Natural killer cell (primary cell): ENCODE results near the gene GBF1. TPM values are rescaled to one million over a fixed set of nuclear protein-coding genes. Genes with fewer than 3 reads are reported as not detected.
A peak's percentile ranks its signal among the peaks of the same experiment; 100 is the strongest.

Source experiments
- ATAC-seq, 3 donors: fragments of 150-1000 bp in 2 of 3; fragments of 200-7000 bp in 1 of 3; cut with Tn5 transposase; 1 replicate in 1 of 3; 2 replicates in 2 of 3; pipeline ENCODE4 v1.10.0; 2021; ENCODE audit warnings: mild to moderate bottlenecking in 2 of 3, moderate library complexity in 2 of 3
- DNase-seq, 2 donors: peaks; one replicate each; pipeline versions ENCODE4 v3.0.0 to v3.0.0-alpha.2; 2013 to 2021; ENCODE audit warnings: mixed read lengths in 1 of 2
- H3K27ac ChIP-seq: one replicate; pipeline ENCODE4 v1.5.1; 2013; ENCODE audit warnings: mild to moderate bottlenecking, low read length
- H3K27me3 ChIP-seq: one replicate; pipeline ENCODE4 v1.6.1; 2013; ENCODE audit warnings: low read length; ENCODE audit not compliant: control insufficient read depth, insufficient read depth
- H3K36me3 ChIP-seq: one replicate; pipeline ENCODE4 v1.6.1; 2013; ENCODE audit warnings: low read length; ENCODE audit not compliant: control insufficient read depth, insufficient read depth
- H3K4me1 ChIP-seq: one replicate; pipeline ENCODE4 v1.6.1; 2013; ENCODE audit warnings: low read length; ENCODE audit not compliant: control insufficient read depth, insufficient read depth
- H3K4me3 ChIP-seq: one replicate; pipeline ENCODE4 v1.5.1; 2013; ENCODE audit warnings: low read length
- H3K9me3 ChIP-seq: one replicate; pipeline ENCODE4 v1.6.1; 2013; ENCODE audit warnings: low read length; ENCODE audit not compliant: control insufficient read depth, insufficient read depth
- H3K27ac Mint-ChIP-seq, 2 donors: one replicate each; pipeline ENCODE4 v1.8.0; 2022; ENCODE audit warnings: mild to moderate bottlenecking in 2 of 2, mixed read lengths in 2 of 2, moderate library complexity in 1 of 2
- H3K27me3 Mint-ChIP-seq, 2 donors: one replicate each; pipeline ENCODE4 v1.8.0; 2022; ENCODE audit warnings: low read depth in 2 of 2, mixed read lengths in 2 of 2
- H3K36me3 Mint-ChIP-seq: one replicate; pipeline ENCODE4 v1.8.0; 2022; ENCODE audit warnings: mixed read lengths
- H3K4me1 Mint-ChIP-seq, 2 donors: one replicate each; pipeline ENCODE4 v1.8.0; 2022; ENCODE audit warnings: mixed read lengths in 2 of 2
- H3K4me3 Mint-ChIP-seq: one replicate; pipeline ENCODE4 v1.8.0; 2022; ENCODE audit warnings: mild to moderate bottlenecking, moderate library complexity, mixed read lengths
- H3K9me3 Mint-ChIP-seq, 2 donors: one replicate each; pipeline ENCODE4 v1.8.0; 2022; ENCODE audit warnings: mixed read lengths in 2 of 2
- WGBS: methylation state at CpG from one replicate; pipeline ENCODE4 v1.1.7; 2013; ENCODE audit warnings: missing lambda C conversion rate; ENCODE audit not compliant: insufficient coverage; 5-methylcytosine and 5-hydroxymethylcytosine counted together
- intact Hi-C: fragments of 100-400 bp; cut with micrococcal nuclease; formaldehyde crosslinking; loops from one replicate; pipeline ENCODE4 v1.14.2; 2022
- total RNA-seq, 4 donors: library from RNA; stranded (reverse); fragments of 120-200 nt in 1 of 4; gene quantifications; one replicate each; pipeline versions ENCODE4 v1.2.3 to v1.2.4, GENCODE V29; 2013 to 2022
- TF ChIP-seq, protein P1 (sequence below): fragments of 200-600 bp; IDR thresholded peaks from one replicate; pipeline ENCODE4 v1.8.0; 2022; ENCODE audit warnings: antibody characterized with exemption

GBF1 gene
- total RNA-seq, 3 donors from 2014 or later (not counting 1 experiment from before 2014, with no cell fraction given) = 48.2 to 52.5 (median 50.9) TPM

DNA sequence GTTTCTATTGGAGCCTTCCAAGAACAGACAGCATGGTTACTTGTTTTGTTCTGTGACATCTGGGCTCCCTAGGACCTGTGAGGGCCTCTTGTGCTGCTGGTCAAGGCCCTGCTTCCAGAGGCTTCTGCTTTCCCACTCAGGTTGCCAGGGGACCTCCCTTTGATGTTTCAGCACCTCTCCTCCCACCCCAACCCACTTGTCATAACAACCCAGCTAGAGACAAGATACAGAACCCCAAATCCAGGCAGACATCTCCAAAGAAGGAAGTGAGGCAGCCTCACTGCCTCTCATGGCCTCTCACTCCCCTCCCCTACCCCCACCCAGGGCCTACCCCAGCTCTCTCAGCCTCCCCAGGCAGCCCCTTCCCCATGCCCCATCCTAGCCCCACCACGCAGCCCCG lies 161.5 kb downstream of the GBF1 start:
- H3K4me1 ChIP-seq = peaks cover 20% of the 10 kb centered on the region
- DNase-seq (peak in 1 of 2 donors; percentile 41), ATAC-seq (no peak)
- H3K9me3 ChIP-seq = no peaks in the 10 kb centered on the region
- H3K27ac ChIP-seq = no peak overlapping the region
- Mint-ChIP-seq H3K4me1 (peaks cover 9 to 15% of the 10 kb centered on the region in 2 donors), H3K27me3 (peaks cover 30 to 31% of the 10 kb centered on the region in 2 donors), H3K9me3 (no peaks in the 10 kb centered on the region), H3K4me3 (peak overlapping the region; percentile 60), H3K36me3 (no peaks in the 10 kb centered on the region), H3K27ac (peak overlapping the region in 1 of 2 donors; percentile 69)
- WGBS = no CpG with 5 or more reads among the region's 2 CpGs
- H3K4me3 ChIP-seq = no peak overlapping the region
- intact Hi-C loops = no loop called here
- peaks cover 5% of the 10 kb centered on the region for H3K36me3 ChIP-seq
- H3K27me3 ChIP-seq = peaks cover 30% of the 10 kb centered on the region
- TF ChIP-seq, protein P1, sequence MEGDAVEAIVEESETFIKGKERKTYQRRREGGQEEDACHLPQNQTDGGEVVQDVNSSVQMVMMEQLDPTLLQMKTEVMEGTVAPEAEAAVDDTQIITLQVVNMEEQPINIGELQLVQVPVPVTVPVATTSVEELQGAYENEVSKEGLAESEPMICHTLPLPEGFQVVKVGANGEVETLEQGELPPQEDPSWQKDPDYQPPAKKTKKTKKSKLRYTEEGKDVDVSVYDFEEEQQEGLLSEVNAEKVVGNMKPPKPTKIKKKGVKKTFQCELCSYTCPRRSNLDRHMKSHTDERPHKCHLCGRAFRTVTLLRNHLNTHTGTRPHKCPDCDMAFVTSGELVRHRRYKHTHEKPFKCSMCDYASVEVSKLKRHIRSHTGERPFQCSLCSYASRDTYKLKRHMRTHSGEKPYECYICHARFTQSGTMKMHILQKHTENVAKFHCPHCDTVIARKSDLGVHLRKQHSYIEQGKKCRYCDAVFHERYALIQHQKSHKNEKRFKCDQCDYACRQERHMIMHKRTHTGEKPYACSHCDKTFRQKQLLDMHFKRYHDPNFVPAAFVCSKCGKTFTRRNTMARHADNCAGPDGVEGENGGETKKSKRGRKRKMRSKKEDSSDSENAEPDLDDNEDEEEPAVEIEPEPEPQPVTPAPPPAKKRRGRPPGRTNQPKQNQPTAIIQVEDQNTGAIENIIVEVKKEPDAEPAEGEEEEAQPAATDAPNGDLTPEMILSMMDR = no peak

DNA sequence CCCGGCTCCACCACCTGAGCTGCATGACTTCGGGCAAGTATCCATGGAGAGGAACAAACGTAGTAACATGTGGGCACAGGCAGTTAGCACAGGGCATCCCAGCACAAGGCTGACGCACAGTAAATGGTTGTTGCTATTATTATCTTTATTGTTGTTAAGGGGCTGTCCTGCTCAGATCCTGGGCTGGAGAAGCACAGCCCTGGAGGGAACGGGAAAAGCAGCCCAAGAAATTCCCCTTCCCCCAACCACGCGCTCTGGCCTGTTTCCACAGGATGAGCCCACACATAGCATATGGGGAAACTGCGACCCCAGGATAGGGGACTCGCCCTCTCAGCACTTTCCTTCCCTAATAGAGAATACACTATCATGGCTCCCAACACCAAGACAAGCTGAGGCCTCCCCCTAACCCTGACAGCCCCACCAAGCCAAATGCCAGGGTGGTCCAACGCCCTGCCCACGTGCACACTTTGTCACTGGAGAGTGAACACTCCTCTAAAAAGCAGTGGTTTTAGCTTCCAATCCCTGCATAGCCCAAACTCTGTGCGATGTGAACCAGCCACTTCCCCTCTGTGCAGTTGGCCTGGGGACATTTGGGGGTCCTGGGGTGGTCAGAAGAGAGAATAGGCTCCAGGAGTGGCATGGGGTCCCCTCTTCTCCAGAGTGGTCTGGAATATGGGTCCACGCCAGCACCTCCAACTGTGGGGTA lies 162.2 kb downstream of the GBF1 start:
- H3K27ac ChIP-seq = no peak overlapping the region
- H3K4me3 ChIP-seq = no peak overlapping the region
- TF ChIP-seq, protein P1 = no peak
- Mint-ChIP-seq H3K9me3 (no peaks in the 10 kb centered on the region), H3K27me3 (peaks cover 35 to 39% of the 10 kb centered on the region in 2 donors), H3K36me3 (no peaks in the 10 kb centered on the region), H3K4me3 (peak overlapping the region; percentile 75), H3K27ac (peak overlapping the region; percentile 31 to 63), H3K4me1 (peaks cover 9 to 15% of the 10 kb centered on the region in 2 donors)
- no peaks in the 10 kb centered on the region for H3K9me3 ChIP-seq
- WGBS = 92% methylated on average over 13 of the region's 13 CpGs
- DNase-seq (peak in 1 of 2 donors; percentile 39), ATAC-seq (peak in 1 of 3 donors; percentile 0)
- intact Hi-C loops = no loop called here
- peaks cover under 1% of the 10 kb centered on the region for H3K36me3 ChIP-seq
- peaks cover 20% of the 10 kb centered on the region for H3K4me1 ChIP-seq
- peaks cover 34% of the 10 kb centered on the region for H3K27me3 ChIP-seq

DNA sequence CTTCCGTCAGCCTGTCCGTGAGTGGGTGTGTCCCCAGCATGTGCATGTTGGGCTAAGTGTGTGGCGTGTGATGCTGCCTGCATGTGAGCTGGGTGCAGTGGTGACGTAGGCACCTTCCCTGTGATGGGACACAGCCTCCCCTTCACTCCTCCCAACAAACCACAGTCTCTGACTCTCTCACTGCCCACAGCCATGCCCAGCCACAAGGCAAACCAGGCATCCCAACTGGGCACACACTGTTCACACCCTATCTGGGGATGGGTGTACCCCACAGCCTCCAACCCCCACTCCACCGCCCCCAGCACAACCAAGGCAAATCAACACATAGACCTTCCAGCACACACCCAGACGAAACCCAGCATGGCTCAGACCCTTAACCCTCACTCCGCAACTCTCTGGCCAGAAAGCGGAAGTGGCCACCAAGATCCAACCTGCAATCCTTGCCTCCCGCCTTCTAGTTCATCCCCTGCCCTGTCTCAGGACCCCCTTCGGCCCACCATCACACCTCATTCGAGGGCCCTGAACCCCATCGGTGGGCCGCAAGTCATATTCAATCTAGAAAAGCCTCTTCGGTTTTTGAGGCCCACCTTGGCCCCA lies 162.9 kb downstream of the GBF1 start:
- TF ChIP-seq, protein P1 = no peak
- H3K27ac ChIP-seq = no peak overlapping the region
- intact Hi-C loops = no loop called here
- peak in 1 of 3 donors; percentile 3 for ATAC-seq
- WGBS = 76% methylated on average over 14 of the region's 14 CpGs
- no peaks in the 10 kb centered on the region for H3K9me3 Mint-ChIP-seq
- peak overlapping the region; percentile 75 for H3K4me3 Mint-ChIP-seq
- peak overlapping the region; percentile 31 to 63 for H3K27ac Mint-ChIP-seq
- H3K27me3 Mint-ChIP-seq = peaks cover 37 to 43% of the 10 kb centered on the region in 2 donors
- no peaks in the 10 kb centered on the region for H3K36me3 ChIP-seq
- no peak overlapping the region for H3K4me3 ChIP-seq
- H3K9me3 ChIP-seq = no peaks in the 10 kb centered on the region
- peaks cover 34% of the 10 kb centered on the region for H3K27me3 ChIP-seq
- H3K4me1 ChIP-seq = peaks cover 20% of the 10 kb centered on the region
- peaks cover 9 to 15% of the 10 kb centered on the region in 2 donors for H3K4me1 Mint-ChIP-seq
- H3K36me3 Mint-ChIP-seq = no peaks in the 10 kb centered on the region
- DNase-seq = peak in 1 of 2 donors; percentile 65
